Cardiac fibroblast (primary cell): Measurements from ENCODE around the gene ACR.
A peak's percentile ranks its signal among the peaks of the same experiment; 100 is the strongest.

ENCODE experiments used
- DNase-seq, 2 donors: peaks; one replicate each; pipeline versions ENCODE4 v3.0.0 to v3.0.0-alpha.2; 2010; ENCODE audit warnings: low read depth in 2 of 2
- H3K4me3 ChIP-seq, 2 donors: replicated peaks in 1 of 2; 1 replicate in 1 of 2; 2 replicates in 1 of 2; pipeline ENCODE4 v1.5.1; 2011; ENCODE audit warnings: low read depth in 2 of 2, low read length in 2 of 2, mild to moderate bottlenecking in 2 of 2, moderate library complexity in 1 of 2
- TF ChIP-seq, protein P1 (sequence below): IDR thresholded peaks from one replicate; pipeline ENCODE4 v1.5.1; 2011; ENCODE audit warnings: low read depth, mild to moderate bottlenecking, low read length, inconsistent platforms

ACR gene

DNA sequence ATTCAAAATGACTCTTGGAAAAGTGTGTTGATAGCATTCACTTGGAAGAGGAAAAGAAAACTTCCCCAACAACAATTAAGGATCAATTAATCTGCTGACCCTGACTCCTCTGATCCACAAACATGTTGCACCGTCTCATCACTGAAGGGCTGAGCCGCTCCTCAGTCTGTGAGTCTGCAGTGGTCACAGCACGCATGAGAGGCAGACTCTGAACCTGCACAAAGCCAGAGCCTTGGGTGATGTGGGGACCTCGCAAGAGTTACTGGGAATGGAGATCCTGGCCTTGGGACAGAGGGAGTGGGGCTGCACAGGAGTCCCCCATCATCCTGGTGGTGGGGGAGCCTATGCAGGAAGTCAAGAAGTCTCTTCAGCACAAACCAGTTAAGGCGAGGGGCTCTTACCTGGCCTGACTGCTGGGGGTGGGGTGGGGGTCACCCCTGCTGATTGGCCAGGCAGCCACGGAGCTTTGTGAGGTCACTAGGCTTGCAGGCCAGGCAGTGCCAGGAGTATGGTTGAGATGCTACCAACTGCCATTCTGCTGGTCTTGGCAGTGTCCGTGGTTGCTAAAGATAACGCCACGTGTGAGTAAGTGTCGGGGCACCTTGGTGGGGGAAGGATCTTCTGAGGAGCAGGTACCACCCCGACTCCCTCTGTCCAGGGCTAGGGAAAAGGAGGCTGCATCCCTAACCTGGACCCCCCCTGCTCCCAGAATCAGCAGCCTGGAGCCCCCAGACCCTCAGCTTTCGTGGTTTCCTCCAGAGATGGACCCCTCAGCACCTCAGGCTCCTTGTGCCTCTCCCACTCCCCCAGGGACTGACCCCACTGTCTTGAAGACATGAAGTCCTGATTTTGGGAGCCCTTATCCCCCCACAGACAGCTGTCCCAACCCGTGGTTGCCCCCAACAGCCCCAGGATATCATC, at the start of gene ACR:
Gene ACR (plus strand): TSS at position 477 of the 921 bp plus-strand sequence. CDS start 32 bp downstream, at position 509.
- TF ChIP-seq, protein P1, sequence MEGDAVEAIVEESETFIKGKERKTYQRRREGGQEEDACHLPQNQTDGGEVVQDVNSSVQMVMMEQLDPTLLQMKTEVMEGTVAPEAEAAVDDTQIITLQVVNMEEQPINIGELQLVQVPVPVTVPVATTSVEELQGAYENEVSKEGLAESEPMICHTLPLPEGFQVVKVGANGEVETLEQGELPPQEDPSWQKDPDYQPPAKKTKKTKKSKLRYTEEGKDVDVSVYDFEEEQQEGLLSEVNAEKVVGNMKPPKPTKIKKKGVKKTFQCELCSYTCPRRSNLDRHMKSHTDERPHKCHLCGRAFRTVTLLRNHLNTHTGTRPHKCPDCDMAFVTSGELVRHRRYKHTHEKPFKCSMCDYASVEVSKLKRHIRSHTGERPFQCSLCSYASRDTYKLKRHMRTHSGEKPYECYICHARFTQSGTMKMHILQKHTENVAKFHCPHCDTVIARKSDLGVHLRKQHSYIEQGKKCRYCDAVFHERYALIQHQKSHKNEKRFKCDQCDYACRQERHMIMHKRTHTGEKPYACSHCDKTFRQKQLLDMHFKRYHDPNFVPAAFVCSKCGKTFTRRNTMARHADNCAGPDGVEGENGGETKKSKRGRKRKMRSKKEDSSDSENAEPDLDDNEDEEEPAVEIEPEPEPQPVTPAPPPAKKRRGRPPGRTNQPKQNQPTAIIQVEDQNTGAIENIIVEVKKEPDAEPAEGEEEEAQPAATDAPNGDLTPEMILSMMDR = no peak
- no peak within 1 kb of the TSS for H3K4me3 ChIP-seq
- DNase-seq = no peak

DNA sequence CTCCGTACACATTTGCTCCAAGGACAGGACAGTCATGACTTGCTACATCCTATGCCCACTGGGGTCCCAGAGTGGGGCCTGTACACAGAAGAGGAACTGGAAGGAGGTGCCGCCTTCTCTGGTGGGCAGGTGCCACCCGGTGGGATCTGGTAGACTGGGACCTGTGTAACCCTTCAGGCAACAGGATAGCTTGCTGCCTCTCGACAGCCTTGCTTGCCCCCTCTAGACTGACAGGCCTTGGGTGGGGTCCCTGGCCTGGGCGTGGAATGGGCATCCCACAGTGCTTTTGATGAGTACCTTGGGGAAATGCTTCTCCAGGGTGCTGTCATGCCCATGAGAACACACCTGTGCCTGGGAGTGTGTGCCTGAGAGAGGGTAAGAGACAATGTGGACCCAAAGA, 49.6 kb upstream of the ACR start:
- DNase-seq = no peak
- TF ChIP-seq, protein P1 = no peak
- no peak overlapping the region for H3K4me3 ChIP-seq

DNA sequence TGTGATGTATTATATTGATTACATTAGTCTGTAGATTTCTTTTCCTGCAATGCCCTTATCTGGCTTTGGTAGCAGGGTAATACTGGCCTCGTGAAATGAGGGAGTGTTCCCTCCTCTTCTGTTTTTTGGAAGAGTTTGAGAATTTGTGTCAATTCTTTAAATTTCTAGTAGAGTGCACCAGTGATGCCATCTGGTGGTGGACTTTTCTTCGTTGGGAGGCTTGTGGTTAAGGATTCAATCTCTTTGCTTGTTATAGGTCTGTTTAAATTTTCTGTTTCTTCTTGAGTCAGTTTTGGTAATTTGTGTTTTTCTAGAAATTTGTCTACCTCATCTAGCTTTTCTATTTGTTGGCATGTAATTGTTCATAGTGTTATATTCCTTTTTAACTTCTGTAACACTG, 46.5 kb upstream of the ACR start:
- TF ChIP-seq, protein P1 = peak; percentile 54
- DNase-seq = peak; percentile 67 to 70
- H3K4me3 ChIP-seq = no peak overlapping the region

DNA sequence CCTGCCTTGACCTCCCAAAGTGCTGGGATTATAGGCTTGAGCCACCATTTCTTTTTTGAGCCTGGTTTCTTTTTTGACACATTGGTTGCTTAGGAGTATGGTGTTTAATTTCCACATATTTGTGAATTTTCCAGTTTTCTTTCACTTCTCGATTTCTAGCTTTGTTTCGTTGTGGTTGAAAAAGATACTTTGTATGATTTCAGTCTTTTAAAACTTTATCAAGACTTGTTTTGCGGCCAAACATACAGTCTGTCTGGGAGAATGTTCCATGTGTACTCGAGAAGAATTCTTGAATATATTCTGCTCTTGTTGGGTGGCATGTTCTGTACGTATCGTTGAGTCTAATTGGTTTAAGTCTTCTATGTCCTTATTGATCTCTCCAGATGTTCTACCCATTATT, 44.5 kb upstream of the ACR start:
- no peak for DNase-seq
- TF ChIP-seq, protein P1 = no peak
- H3K4me3 ChIP-seq = no peak overlapping the region

DNA sequence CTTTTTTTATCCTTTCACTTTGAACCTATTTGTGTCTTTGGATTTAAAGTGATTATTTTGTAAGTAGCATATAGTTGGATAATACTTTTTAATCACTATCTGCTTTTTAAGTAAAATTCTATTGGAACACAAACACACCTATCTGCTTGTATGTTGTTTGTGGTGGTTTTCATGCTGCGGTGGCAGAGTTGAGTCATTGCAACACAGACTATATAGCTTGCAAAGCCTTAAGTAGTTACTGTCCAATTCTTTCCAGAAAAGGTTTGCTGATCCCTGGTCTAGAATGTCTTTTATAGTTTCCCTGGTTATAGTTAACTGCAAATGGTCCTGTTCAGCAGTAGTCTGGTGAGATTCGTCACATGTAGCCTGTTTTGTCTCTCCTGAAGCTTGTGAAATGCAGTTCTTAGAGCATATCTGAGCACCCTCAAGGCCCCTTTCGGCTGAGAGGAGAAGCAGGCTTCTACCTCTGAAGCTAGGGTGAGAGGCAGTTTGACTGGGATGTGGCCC, 43.9 kb upstream of the ACR start:
- TF ChIP-seq, protein P1 = no peak
- H3K4me3 ChIP-seq = no peak overlapping the region
- peak in 1 of 2 donors; percentile 32 for DNase-seq

DNA sequence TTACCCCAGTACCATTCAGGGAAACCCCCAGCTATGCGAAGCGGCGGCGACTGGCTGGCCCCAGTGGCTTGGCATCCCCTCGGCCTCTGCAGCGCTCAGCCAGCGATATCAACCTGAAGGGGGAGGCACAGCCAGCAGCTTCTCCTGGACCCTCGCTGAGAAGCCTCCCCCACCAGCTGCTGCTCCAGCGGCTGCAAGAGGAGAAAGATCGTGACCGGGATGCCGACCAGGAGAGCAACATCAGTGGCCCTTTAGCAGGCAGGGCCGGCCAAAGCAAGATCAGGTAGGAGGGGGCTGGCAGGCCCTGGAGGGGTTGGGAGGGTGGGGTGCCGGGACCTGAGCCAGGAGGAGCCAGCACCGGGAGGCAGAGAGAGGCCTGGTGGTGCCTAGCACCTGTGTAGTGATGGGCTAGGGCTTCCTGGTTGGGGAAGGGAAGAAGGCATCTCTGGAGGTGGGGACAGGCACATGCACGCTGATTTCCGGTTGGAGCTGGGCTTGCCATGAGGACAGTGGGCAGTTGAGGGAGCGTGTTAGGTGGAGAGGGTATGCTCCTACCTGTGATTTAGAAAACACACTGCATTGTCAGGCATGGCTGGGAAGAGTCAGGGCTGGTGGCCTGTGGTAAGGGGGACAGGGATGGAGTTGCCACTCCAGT, 43.1 kb upstream of the ACR start:
- H3K4me3 ChIP-seq = no peak overlapping the region
- DNase-seq = no peak
- TF ChIP-seq, protein P1 = no peak
